Panc1 (cell line): ENCODE data around the gene NFKB1. TPM values are rescaled to one million over a fixed set of nuclear protein-coding genes. Genes with fewer than 3 reads are reported as not detected.

Experiments used
- ATAC-seq: fragments of 200-7000 bp; cut with Tn5 transposase; 2 replicates; pipeline ENCODE4 v1.9.1; 2020; ENCODE audit warnings: mild to moderate bottlenecking, moderate library complexity
- BruUV-seq: library from RNA; stranded (reverse); fragments of 400-500 nt; replicated peaks from 2 replicates; lab custom pipeline; 2021; lab: Mats Ljungman, UMichigan
- CTCF ChIA-PET: fragments of 300-600 bp; sonication (Branson Sonifier 250); formaldehyde crosslinking; loops from one replicate; lab custom pipeline; 2022; ENCODE audit warnings: antibody characterized with exemption; lab: Charles Lee
- POLR2A ChIA-PET: fragments of 300-600 bp; sonication (Branson Sonifier 250); formaldehyde crosslinking; loops from one replicate; lab custom pipeline; 2022; ENCODE audit warnings: antibody characterized with exemption; lab: Charles Lee
- DNase-seq: peaks from one replicate; pipeline ENCODE4 v3.0.0-alpha.2; 2010; ENCODE audit warnings: low read depth, low spot score
- H3K27ac ChIP-seq: 2 replicates; pipeline ENCODE4 v1.5.1; 2011; ENCODE audit warnings: mild to moderate bottlenecking, low read length, inconsistent platforms
- H3K27me3 ChIP-seq: fragments of 200-500 bp; sonication (Bioruptor generic); 2 replicates; pipeline ENCODE4 v1.6.0; 2014; ENCODE audit warnings: low read length, inconsistent platforms; ENCODE audit not compliant: control insufficient read depth, insufficient read depth
- H3K36me3 ChIP-seq: fragments of 200-500 bp; sonication (Bioruptor generic); 2 replicates; pipeline ENCODE4 v1.5.1; 2014; ENCODE audit warnings: inconsistent platforms, mild to moderate bottlenecking, low read length, moderate library complexity; ENCODE audit not compliant: control insufficient read depth, insufficient read depth
- H3K4me1 ChIP-seq: 2 replicates; pipeline ENCODE4 v1.5.1; 2011; ENCODE audit warnings: inconsistent platforms, mild to moderate bottlenecking, low read length, moderate library complexity; ENCODE audit not compliant: control insufficient read depth, insufficient read depth
- H3K4me3 ChIP-seq, 2 experiments: 2 replicates each; pipeline ENCODE4 v1.5.1; 2011 to 2012; ENCODE audit warnings: low read depth in 2 of 2, low read length in 2 of 2, mild to moderate bottlenecking in 2 of 2, inconsistent platforms in 1 of 2, moderate library complexity in 1 of 2
- H3K9me3 ChIP-seq: fragments of 200-500 bp; sonication (Bioruptor generic); 2 replicates; pipeline ENCODE4 v1.5.1; 2014; ENCODE audit warnings: low read depth, mild to moderate bottlenecking, inconsistent platforms, low read length, moderate library complexity; ENCODE audit not compliant: control insufficient read depth, insufficient read depth
- CTCF ChIP-seq: fragments of 450-650 bp; IDR thresholded peaks from 2 replicates; pipeline ENCODE4 v1.5.1; 2017; ENCODE audit warnings: mild to moderate bottlenecking
- POLR2AphosphoS5 ChIP-seq: IDR thresholded peaks from 2 replicates; pipeline ENCODE4 v1.6.1; 2012; ENCODE audit warnings: mild to moderate bottlenecking, low read depth, low read length, moderate library complexity
- REST ChIP-seq, 2 experiments: IDR thresholded peaks; 2 replicates each; pipeline ENCODE4 v1.6.1; 2011 to 2012; ENCODE audit warnings: low read depth in 2 of 2, control low read depth in 1 of 2, low read length in 1 of 2, mild to moderate bottlenecking in 1 of 2, moderate library complexity in 1 of 2; ENCODE audit not compliant: insufficient read depth in 1 of 2
- SIN3A ChIP-seq: IDR thresholded peaks from 2 replicates; pipeline ENCODE4 v1.6.1; 2012; ENCODE audit warnings: low read depth, mild to moderate bottlenecking, low read length, moderate library complexity, borderline replicate concordance; ENCODE audit not compliant: insufficient read depth
- TCF7L2 ChIP-seq: IDR thresholded peaks from 2 replicates; pipeline ENCODE4 v1.6.1; 2011; ENCODE audit warnings: mild to moderate bottlenecking, low read depth, low read length, inconsistent platforms
- in situ Hi-C: cut with HindIII; loops from 2 replicates; pipeline ENCODE4 v1.10.0; 2016; ENCODE audit warnings: low sequenced_read_pairs, low pct_unique_long_range_greater_than_20kb
- intact Hi-C: fragments of 100-400 bp; cut with micrococcal nuclease; formaldehyde crosslinking; loops from one replicate; pipeline ENCODE4 v1.10.0; 2022; ENCODE audit not compliant: unreplicated experiment
- total RNA-seq: library from RNA; stranded (reverse); gene quantifications from one replicate; pipeline ENCODE4 v1.2.1, GENCODE V29; 2021; ENCODE audit not compliant: unreplicated experiment

The NFKB1 gene
- total RNA-seq, 1 experiment from 2014 or later: 29.0 TPM

GRCh38 chr4:102472441-102473013 lies 28.6 kb upstream of the NFKB1 start:
- no TSS peak for BruUV-seq

GRCh38 chr4:102473476-102473875 lies 27.7 kb upstream of the NFKB1 start:
- Histone ChIP-seq H3K27me3 (peaks cover 2% of the 10 kb centered on the region), H3K27ac (no peak overlapping the region), H3K4me3 (no peak overlapping the region), H3K36me3 (no peaks in the 10 kb centered on the region), H3K4me1 (no peaks in the 10 kb centered on the region), H3K9me3 (no peaks in the 10 kb centered on the region)
- intact Hi-C loops (no loop called here), in situ Hi-C loops (no loop called here)
- no peak for DNase-seq
- TF ChIP-seq SIN3A: no peak
- TF ChIP-seq POLR2AphosphoS5: no peak
- no peak for TF ChIP-seq CTCF
- no peak for TF ChIP-seq REST (IDR thresholded peaks at IDR 0.05; ENCODE audit: insufficient read depth in 1 of 2, low read depth in 2 of 2, low read length in 1 of 2)
- TF ChIP-seq TCF7L2: no peak
- no TSS peak for BruUV-seq
- ATAC-seq: no peak
- POLR2A ChIA-PET: no interaction called here
- CTCF ChIA-PET: no interaction called here

More at GRCh38 chr4:102472441-102473013, 28.6 kb upstream of the NFKB1 start:
- TF ChIP-seq REST (IDR thresholded peaks at IDR 0.05; ENCODE audit: insufficient read depth in 1 of 2, low read depth in 2 of 2, low read length in 1 of 2) (no peak), CTCF (no peak), SIN3A (no peak), POLR2AphosphoS5 (no peak), TCF7L2 (no peak)
- POLR2A ChIA-PET: no interaction called here
- DNase-seq: no peak
- H3K36me3 ChIP-seq: no peaks in the 10 kb centered on the region
- H3K27ac ChIP-seq: no peak overlapping the region
- no peak overlapping the region for H3K4me3 ChIP-seq
- intact Hi-C loops (no loop called here), in situ Hi-C loops (no loop called here)
- no peaks in the 10 kb centered on the region for H3K9me3 ChIP-seq
- no peak for ATAC-seq
- CTCF ChIA-PET: no interaction called here
- H3K27me3 ChIP-seq: peaks cover 2% of the 10 kb centered on the region
- H3K4me1 ChIP-seq: no peaks in the 10 kb centered on the region
